HG03196 (cell line): ENCODE results near the gene KAZN.

Experiments used
- ATAC-seq: cut with Tn5 transposase; IDR thresholded peaks from one replicate; pipeline ENCODE4 v1.9.1; 2021; ENCODE audit not compliant: unreplicated experiment

Gene KAZN

DNA sequence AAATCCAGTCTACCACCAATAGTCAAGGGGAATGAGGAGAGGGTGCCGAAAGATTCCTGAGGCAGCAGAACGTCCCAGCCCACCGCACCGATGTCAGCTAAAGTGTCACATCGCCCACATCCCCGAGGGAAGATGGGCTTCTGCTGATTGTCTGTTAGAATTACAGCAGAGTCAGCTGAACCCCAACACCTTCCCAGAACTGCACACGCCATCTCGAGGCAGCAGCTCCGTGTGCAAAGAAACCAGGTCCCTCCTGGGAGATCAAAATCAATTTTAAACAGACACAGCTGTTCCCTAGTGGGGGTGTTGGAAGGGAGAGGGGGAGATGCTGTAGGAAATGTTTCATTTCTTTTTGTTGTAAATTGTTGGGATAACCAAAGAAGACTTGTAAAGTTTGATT lies 12.8 kb upstream of the KAZN start:
- no peak for ATAC-seq

DNA sequence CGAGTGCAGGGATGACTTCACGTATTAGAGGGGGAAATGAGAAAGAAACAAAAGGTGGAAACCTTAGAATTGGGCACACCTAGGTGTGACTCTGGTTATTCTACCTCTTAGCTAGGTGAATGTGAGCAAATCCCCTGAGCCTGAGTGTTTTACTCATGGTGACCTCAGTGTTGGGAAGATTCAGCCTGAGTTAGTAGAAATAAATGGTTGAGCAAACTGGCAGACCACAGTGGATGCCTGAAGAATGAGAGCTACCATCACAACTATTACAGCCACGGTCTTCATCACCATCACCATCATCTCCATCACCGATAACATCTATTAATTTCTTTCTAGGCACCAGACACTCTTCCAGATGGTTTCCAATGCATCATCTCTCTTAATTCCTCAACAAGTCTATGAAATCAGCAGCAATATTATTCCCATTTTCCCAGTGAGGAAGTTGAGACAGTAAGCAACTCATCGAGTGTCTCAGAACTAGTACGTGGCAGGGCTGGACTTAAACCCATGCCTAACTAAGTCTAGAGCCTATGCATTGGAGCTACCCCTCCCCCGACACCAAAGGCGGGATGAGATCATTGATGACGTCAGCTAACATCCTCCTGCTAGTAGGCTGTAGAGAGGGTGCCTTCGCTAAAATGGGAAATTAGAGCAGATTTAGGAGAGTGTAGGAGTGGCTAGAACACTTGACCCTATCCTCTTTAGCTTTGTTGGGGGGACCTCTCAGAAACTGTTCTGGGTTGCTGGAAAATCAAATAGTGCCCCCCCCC lies 7.9 kb upstream of the KAZN start:
- no peak for ATAC-seq

DNA sequence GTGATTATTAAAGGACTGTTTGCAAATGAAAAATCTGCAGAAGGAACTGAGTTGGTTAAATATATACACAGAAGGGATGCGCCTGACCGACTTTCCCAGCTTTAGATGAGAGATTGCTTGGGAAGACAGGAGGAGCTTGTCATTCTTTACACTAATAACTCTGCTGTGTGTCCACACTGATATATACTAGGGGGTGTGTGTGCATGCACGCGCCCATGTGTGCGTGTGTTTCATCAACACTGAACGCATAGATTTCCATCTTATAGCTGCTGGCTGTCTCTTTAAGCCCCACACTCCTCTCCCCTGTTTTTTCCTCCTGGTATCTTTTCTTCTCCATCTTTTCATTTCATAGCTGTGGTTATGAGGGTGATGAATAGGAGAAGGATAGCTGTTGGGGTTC lies 6.9 kb upstream of the KAZN start:
- no peak for ATAC-seq

DNA sequence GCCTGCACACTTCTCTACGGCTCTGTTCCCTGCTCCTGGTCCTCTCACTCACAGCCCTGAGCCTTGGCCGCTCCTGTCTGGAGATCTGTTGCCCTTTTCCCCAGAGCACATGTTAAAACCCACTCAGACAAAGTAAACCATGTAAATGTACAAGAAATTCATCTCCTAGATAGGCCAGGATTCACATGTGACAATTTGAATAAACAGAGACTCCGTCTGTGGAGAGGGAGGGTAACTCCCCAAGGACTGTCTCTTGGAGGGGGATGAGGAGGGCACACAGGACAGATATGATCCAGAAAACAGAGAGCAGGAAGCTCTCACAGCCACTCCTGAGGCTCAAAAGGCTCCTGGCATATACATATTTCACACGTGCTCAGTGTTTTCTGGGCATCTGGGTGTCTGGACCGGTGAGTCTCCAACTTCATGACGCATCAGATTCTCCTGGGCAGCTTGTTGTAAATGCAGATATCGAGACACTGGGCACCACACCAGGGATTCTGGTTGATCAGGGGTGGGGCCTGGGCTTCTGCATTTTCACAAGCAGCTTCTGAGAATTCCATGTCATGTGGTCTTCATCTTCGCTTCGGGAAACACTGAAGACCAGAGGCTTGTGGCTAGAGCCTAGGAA lies 6.4 kb upstream of the KAZN start:
- no peak for ATAC-seq

DNA sequence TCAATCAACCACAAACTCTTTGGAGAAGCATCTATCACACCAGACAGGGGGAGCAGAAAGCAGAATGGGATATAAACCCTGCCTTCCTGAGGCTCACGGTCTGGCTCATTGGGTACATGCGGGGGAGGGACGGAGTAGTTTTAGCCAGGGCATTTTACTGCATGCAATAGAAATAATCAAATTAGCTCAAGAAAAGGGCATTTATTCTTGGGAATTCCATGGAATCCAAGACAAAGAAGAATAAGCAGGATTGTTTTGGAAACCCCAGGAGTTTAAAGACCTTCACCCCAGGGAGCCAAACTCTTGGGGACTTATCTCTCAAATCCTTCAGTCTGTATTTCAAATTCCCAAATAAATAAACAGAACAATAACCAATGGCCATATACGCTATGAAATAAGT lies 5.2 kb upstream of the KAZN start:
- no peak for ATAC-seq

DNA sequence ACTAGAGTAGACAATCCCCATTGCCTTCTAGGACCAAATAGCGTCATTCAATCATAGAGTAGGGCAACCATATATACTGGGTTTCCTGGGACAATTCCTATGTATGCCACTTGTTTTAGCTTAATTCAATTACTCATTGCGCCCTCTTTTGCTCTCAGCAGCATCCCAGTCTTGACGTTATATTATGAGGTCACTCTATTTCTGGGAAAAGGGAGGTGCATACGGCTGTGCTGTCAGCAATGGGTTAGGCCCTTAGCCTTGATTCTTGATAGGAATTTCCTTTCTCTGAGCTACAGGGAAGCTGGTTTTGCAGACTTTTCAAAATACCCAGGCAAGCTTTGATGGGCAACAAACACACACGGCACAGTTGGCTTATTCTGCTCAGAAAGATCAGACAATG lies 4.4 kb upstream of the KAZN start:
- no peak for ATAC-seq

DNA sequence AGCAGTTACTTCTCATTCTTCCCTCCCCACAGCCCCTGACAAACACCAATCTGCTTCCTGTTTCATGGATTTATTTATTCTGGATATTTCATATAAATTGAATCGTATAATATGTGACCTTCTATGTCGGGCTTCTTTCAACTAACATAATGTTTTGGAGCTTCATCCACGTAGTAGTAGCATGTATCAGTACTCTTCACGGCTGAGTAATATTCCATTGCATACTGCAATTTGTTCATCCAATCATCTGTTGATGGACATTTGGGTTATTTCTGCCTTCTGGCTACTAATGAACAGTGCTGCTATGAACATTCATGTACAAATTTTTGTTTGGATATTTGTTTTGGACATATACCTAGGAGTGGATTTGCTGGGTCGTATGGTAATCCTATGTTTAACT lies 1.9 kb upstream of the KAZN start:
- ATAC-seq, result no peak

DNA sequence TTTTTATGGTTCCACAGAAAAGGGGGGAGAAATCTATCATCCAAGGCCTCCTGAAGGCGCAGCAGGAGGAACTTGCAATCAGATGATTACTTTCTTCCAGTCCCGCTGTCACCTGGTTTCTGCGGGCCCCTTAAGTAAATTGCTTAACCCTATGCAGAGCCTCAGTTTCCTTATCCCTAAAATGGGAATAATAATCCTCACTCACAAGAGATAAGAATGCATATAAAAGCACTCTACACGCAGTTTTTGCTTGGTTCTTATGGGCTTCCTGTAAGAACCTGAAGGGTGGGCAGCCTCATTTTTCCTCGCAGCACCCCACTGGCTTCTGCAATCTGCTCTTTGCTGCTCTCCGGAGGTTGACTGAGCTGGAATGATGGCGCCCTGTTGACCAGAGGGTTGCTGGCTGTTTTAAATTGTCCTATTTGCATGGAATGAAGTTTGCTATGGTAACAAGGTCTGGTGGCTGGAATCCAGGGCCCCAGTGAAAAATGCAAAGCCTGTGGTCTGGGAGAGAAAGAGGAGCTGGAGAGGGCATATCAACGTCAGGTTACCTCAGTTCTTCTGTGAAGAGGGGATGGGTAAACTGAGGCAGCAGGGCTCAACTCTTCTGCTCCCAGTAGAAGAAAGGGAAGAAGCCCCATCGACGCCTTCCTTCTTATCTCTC lies 1.0 kb upstream of the KAZN start:
- no peak for ATAC-seq

DNA sequence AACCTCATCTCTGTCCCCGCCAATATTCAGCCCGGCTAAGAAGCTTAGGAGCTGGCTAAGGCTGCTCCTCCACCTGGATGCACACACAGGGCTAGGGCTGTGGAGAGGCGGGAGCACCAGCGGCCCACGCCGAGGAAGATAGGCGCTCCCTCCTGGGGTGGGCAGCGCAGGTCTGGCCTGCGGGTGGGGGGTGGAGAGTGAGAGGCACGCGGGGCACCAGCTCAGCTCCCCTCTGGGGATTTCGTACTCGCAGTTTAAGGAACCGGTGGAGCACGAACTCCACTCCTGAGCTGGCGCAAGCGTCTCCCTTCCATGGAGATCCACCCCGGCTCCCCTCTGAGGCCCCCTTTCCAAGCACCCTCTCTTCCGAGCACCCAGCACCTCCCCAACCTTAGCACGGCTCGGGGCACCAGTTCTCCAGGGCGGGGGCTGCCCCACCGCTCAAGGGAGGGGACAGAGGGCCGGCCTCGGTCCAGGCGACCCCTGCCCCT lies 433 bp upstream of the KAZN start:
- ATAC-seq, result no peak

DNA sequence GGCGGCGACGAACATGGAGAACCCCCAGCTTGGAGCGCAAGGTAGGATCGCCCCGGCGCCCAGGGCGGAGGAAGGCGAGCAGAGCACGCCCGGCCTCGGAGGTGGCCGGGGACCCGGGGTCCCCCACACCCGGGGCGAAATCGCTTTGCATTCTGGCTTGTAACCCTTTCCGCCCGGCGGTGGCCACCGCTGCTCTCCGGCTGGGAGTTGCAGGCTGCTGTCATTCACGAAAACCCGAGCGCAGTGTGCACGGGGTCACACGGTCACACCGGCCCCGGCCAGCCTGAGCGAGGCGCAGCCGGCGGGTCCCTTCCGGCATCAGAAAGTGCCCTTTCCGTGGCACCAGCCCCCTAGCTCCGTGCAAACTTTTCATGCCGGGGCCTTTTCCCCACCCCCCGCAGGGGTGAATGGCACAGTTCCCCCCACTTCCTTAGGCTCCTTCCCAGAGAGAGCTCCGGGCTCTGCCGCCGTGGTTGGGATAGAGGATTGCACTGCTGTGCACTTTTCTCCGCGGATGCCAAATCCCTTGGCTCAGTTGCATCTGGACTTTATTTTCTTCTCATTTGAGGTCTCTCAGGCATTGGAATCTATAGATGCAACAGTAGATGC lies 802 bp downstream of the KAZN start:
- ATAC-seq, result no peak

DNA sequence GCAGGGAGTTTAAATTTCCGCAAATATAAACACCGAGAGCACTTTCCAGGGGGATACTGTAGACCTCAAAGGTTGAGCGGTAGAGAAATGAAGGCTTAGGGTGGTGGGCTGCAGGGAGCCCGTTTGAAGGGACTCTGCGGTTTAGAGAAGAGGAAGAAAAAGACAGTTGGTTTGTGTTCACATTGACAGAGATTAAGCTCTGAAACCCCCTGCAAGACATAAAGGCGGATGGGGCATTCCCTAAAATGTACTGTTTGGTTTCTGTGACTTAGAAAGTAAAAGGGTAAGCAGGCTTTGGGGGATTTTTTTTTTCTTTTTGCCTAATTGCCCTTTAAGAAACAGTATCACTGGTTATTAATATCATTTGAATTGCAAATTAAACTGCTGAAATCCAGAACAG lies 1.3 kb downstream of the KAZN start:
- no peak for ATAC-seq

DNA sequence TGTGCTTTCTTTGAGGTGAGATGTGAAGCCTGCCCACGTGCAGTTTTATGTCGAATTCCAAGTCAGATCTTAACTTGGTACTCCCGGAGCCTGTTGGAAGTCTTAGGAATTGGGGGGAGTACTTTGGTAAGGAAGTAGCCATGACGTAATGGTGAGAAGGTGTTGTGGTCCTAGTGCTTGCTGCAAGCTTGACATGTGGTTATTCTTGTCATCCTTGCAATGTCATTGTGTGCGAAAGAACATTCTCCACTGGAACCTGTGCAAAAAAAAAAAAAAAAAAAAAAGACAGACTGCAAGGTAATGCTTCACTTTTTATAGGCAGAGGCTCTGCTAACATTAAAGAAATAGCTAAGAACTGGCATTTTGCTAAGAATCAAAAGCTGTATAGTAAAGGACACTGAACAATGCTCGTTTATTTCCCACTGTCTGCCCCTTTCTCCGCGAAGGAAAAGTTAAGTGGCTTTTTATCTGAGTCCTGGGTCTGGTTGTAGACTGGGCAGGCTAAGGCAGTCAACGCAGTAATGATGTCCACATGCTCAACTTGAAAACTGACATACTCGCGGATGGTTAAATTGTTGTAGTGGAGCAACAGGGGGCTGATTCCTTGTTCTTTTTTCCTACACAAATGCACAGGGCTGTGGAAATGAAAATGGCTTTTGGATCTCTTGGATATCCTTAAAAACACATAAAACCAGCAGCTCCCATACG lies 2.1 kb downstream of the KAZN start:
- ATAC-seq, result no peak

DNA sequence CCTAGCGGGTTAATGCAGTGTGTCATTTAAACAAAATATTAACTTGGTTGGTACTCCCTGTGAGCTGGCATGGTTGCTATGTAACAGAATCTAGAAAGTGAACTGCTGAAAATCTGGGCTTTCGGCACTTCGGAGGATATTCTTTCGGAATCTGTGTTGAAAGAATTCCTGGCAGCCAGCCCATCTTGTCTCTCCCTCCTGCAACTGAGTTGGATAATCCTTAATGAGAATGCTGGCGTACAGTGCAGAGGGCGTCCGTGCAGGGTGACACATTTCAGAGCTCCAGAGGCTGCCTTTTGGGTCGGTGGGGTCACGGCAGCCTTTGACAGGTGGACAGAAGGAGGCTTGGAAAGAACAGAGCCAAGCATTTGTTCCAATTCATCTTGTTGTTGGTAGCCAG lies 3.7 kb downstream of the KAZN start:
- no peak for ATAC-seq

DNA sequence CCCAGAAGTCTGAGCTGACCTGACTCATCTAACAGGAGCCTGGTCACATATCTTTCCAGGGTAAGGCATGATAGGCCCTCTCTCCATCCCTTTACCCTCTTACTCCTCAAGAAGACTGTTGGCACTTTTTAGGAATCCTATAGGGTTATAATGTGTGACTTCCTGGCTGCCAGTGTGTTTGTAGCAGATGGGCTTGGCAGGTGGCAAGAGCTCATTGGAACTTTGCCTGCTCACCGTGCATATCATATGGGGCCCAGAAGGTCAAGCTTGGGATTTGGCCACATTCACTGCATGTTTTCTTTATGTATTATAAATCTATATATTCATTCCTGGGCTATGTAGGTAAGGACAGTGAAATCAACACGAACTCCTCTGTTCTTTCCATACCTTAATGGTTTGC lies 5.2 kb downstream of the KAZN start:
- ATAC-seq, result no peak

DNA sequence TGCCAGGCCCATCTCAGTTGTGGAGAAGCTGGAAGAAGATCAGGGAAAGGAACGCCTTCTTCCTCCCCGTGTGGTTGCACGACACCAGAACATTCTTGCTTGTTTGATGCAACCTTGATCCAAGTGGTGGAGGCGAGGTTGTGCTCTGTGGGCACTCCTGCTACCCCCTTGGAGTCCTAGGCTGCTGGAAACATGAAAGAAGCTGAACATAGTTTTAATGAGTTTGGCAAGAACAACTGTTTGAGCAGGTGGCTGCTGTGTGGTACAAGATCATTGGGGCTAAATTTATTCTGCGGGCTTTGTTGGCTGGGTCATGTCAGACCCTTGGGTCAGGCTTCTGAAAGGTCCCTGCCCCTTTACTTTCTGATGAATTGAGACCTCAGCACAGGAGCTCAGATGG lies 5.9 kb downstream of the KAZN start:
- no peak for ATAC-seq

DNA sequence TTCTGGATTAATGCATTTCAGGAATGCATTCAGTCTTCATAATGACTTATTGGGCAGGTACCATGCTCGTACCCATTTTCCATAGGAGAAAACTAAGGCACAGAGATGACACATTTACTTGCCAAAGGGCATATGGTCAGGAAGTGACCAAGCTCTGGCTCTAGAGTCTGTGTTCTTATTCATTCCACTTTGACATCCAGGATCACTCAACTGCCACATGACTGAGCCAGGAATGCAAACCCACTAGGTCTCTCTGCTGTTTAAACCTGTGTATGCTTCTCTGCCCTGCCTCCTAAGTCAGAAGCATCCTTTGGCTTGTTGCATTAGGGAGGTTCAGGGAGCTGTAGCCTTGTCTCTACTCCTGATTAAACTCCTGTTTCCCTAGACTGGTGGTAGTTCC lies 7.5 kb downstream of the KAZN start:
- ATAC-seq, result no peak

DNA sequence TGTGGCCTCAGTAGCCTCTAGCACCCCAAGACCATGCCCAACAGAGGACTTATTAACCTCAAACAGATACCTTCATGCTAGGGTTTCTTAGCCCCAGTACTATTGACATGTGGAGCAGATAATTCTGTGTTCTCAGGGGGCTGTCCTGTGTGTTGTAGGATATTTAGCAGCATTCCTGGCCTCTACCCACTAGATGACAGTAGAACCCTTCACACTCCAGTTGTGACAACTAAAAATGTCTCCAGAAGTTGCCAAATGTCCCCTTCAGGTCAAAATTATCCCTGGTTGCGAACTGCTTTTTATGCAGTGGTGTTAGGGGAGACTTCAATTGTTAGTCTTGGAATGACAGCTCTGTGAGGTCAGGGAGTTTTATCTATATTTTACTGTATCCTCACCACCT lies 8.1 kb downstream of the KAZN start:
- ATAC-seq, result no peak

DNA sequence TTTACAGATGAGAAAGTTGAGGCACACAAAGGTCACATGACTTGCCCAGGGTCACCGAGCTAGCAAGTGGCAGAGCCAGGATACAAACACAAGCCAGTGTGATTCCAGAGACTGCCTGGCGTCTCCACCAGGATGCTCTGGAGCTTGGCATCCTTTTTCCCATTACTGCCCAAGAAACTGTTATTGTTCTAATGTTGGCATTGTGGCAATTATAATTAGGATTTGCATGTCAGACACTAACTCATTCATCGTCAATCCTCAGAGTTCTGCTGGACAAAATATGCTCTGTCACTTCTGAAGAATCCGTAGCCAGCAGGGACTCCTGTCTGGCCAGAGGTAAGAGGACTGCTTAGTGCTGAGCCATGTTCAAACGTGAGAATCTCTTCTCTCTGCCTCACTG lies 8.8 kb downstream of the KAZN start:
- ATAC-seq, result no peak

DNA sequence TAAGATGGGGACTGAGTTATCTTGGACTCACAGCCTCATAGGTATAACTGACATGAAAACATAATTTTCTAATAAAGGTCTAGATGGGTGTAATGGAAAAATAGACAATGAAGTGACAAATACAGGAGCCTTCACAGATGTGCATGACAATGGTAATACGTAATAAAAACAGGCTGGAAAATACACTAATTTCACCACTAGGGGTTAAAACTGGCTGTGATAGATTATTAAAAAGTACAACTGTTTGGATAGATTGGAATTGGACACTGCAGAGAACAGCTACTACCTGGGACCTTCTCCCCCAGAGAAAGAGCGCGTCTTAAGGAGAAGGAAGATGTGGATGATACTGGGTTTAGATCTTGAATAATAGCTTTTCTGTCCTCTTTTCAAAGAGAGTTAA lies 9.8 kb downstream of the KAZN start:
- no peak for ATAC-seq

DNA sequence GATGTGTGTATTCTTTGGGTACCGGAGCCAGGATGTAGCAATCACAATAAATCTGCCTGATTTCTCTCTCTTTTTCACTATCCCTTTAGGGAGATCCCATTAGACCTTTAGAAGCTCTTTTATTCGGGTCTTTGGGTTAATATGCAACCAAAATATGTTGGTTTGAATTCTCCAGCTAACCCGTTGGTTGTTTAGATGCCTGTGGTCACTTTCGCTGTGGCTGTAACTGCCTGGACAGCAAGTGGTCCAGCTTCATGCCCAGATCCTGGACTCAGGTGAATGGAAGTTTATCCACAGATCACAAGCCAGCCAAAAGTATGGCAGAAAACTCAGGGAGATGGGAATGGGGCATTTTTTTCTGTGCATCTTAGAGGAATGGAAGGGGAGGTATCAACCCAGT lies 12.3 kb downstream of the KAZN start:
- no peak for ATAC-seq

DNA sequence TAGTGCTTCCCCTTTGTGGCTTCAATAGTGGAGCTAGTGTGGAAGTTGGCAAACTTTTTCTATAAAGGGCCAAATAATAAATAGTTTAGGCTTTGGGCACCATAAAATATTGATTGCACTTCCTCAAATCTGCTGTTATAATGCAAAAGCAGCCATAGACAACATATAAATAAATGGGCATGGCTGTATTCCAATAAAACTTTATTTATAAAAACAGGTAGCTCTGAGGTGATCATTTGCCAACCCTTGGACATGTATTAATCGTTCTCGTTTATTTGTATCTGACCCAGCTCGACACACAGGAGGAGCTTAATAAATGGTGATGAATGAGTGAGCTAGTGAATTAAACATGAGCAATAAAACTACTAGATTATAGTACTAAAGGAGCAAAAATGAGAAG lies 13.3 kb downstream of the KAZN start:
- ATAC-seq, result no peak
